ENCODE results near the gene ZC3H13. TPM values are rescaled to one million over a fixed set of nuclear protein-coding genes. Genes with fewer than 3 reads are reported as not detected.

ZC3H13 gene
- total and polyA plus RNA-seq, 2 of the 8 experiments (the other 6 are each of a cell fraction or from before 2014, with no cell fraction given) = 5.1 to 57.8 TPM

- Histone ChIP-seq H3K23me2 (ENCODE audit: low read depth, low read length) (no peaks in the 10 kb centered on the region), H3K9me3 (ENCODE audit: insufficient read depth in 2 of 2, low read depth in 1 of 2, low read length in 1 of 2) (peaks cover 0 to 7% of the 10 kb centered on the region in 2 experiments; a peak in 1 of 4 replicates), H2BK15ac (ENCODE audit: low read length) (no peak overlapping the region), H3K56ac (replicated peaks; ENCODE audit: insufficient read length, low read depth, low read length) (no peak overlapping the region), H3K79me2 (ENCODE audit: control insufficient read depth in 1 of 2, insufficient read depth in 2 of 2, low read length in 2 of 2) (no peaks in the 10 kb centered on the region), H2BK20ac (ENCODE audit: low read length) (no peak overlapping the region), H3K4me1 (replicated peaks in 1 of 4; ENCODE audit: control insufficient read depth in 3 of 4, insufficient read depth in 4 of 4, low read length in 3 of 4) (no peaks in the 10 kb centered on the region), H4K20me1 (replicated peaks in 1 of 2; ENCODE audit: control insufficient read depth in 1 of 2, insufficient read depth in 2 of 2, low read length in 2 of 2) (no peaks in the 10 kb centered on the region), H2BK5ac (ENCODE audit: low read depth, low read length) (no peak overlapping the region), H2AFZ (ENCODE audit: low read length) (no peak overlapping the region), H3K27me3 (replicated peaks in 1 of 4; ENCODE audit: control insufficient read depth in 3 of 4, extremely low read depth in 1 of 4, insufficient read depth in 3 of 4, low read length in 3 of 4) (no peaks in the 10 kb centered on the region), H3K79me1 (ENCODE audit: low read depth, low read length) (no peaks in the 10 kb centered on the region), H3K27ac (ENCODE audit: low read depth, low read length) (no peak overlapping the region), H4K8ac (ENCODE audit: extremely low read depth, insufficient read depth, low read length) (no peak overlapping the region), H2AK5ac (ENCODE audit: low read depth, low read length) (no peak overlapping the region), H3K9ac (replicated peaks in 1 of 4; ENCODE audit: extremely low read depth in 1 of 4, low read depth in 3 of 4, low read length in 3 of 4) (no peak overlapping the region), H3K36me3 (ENCODE audit: control insufficient read depth in 2 of 4, insufficient read depth in 4 of 4, low read length in 3 of 4) (no peaks in the 10 kb centered on the region), H2BK120ac (replicated peaks; ENCODE audit: low read depth, low read length) (no peak overlapping the region), H3K4ac (replicated peaks; ENCODE audit: insufficient read length, low read depth, low read length) (no peak overlapping the region), H3K14ac (ENCODE audit: insufficient read length) (no peak overlapping the region), H4K91ac (replicated peaks; ENCODE audit: insufficient read length, low read length) (no peak overlapping the region), H3K23ac (ENCODE audit: insufficient read length) (no peak overlapping the region), H3K18ac (ENCODE audit: extremely low read depth, low read length) (no peak overlapping the region), H3K4me3 (ENCODE audit: extremely low read depth in 1 of 4, insufficient read depth in 2 of 4, low read depth in 3 of 4, low read length in 4 of 4) (no peak overlapping the region), H4K5ac (ENCODE audit: insufficient read length, low read depth, low read length) (no peak overlapping the region), H3K4me2 (ENCODE audit: insufficient read depth in 1 of 2, low read depth in 2 of 2, low read length in 2 of 2) (no peak overlapping the region), H2BK12ac (ENCODE audit: low read depth, low read length) (no peak overlapping the region)
- ChIA-PET POLR2A (ENCODE audit: partially characterized antibody) (no interaction called here), CTCF (ENCODE audit: partially characterized antibody) (no interaction called here)
- no peak for FAIRE-seq
- TF ChIP-seq JUND (IDR thresholded peaks at IDR 0.05; ENCODE audit: low read length) = no peak
- TF ChIP-seq BCL11A (IDR thresholded peaks at IDR 0.05; ENCODE audit: low read depth in 2 of 2, low read length in 2 of 2) = no peak
- no peak for TF ChIP-seq EGR1 (IDR thresholded peaks at IDR 0.05; ENCODE audit: borderline replicate concordance, low read depth, low read length)
- TF ChIP-seq, protein P1, sequence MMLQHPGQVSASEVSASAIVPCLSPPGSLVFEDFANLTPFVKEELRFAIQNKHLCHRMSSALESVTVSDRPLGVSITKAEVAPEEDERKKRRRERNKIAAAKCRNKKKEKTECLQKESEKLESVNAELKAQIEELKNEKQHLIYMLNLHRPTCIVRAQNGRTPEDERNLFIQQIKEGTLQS (IDR thresholded peaks at IDR 0.05; ENCODE audit: insufficient read depth, low read depth, low read length) = no peak
- TF ChIP-seq RFX5 (IDR thresholded peaks at IDR 0.05; ENCODE audit: borderline replicate concordance, low read depth, low read length) = no peak
- TF ChIP-seq ASH2L (IDR thresholded peaks at IDR 0.05; ENCODE audit: low read length) = no peak
- DNase-seq (ENCODE audit: low read depth in 1 of 2, low spot score in 2 of 2) = no peak
Measured at GRCh38 chr13:46087481-46087880, 34.9 kb upstream of the ZC3H13 start.

Data from H1 (cell line).